GM18870 (cell line): Measurements from ENCODE around the gene TMC6.
"Not testable (repeated sequence)": the region's sequence is repeated elsewhere in the genome, so short reads cannot be mapped to it uniquely, and the experiment has no call there.

ENCODE experiments used
- ATAC-seq: cut with Tn5 transposase; IDR thresholded peaks from one replicate; pipeline ENCODE4 v1.9.1; 2021; ENCODE audit warnings: moderate library complexity; ENCODE audit not compliant: unreplicated experiment

The TMC6 gene

GRCh38 chr17:78128551-78129350 lies at the start of gene TMC6:
Gene TMC6, minus strand, starts transcription at chr17:78128755. Its CDS starts 1,923 bp downstream, at chr17:78126832.
- no peak for ATAC-seq

GRCh38 chr17:78176548-78177025 lies 48.0 kb upstream of the TMC6 start:
- no peak for ATAC-seq

- no peak for ATAC-seq
Observed at GRCh38 chr17:78175643-78175981, 47.1 kb upstream of the TMC6 start.

GRCh38 chr17:78174870-78175642 lies 46.5 kb upstream of the TMC6 start:
- no peak for ATAC-seq

- no peak for ATAC-seq
Observed at GRCh38 chr17:78174346-78174869, 45.9 kb upstream of the TMC6 start.

- ATAC-seq = no peak
Observed at GRCh38 chr17:78173097-78173715, 44.7 kb upstream of the TMC6 start.

- no peak for ATAC-seq
Observed at GRCh38 chr17:78172249-78173051, 43.9 kb upstream of the TMC6 start.

- not testable (repeated sequence) for ATAC-seq
Observed at GRCh38 chr17:78171591-78172248, 43.2 kb upstream of the TMC6 start.

- ATAC-seq = no peak
Observed at GRCh38 chr17:78170692-78171590, 42.4 kb upstream of the TMC6 start.

GRCh38 chr17:78168903-78169793 lies 40.6 kb upstream of the TMC6 start:
- ATAC-seq = no peak

GRCh38 chr17:78168242-78168902 lies 39.8 kb upstream of the TMC6 start, which contains the start of gene SYNGR2:
Gene SYNGR2, plus strand, starts transcription at chr17:78168581. Its CDS starts 36 bp downstream, at chr17:78168617.
- no peak for ATAC-seq

- ATAC-seq = no peak
Observed at GRCh38 chr17:78166416-78166815, 37.9 kb upstream of the TMC6 start.

- ATAC-seq = no peak
Observed at GRCh38 chr17:78164748-78165607, 36.4 kb upstream of the TMC6 start.

- ATAC-seq = no peak
Observed at GRCh38 chr17:78163881-78164747, 35.6 kb upstream of the TMC6 start.

GRCh38 chr17:78159575-78160158 lies 31.1 kb upstream of the TMC6 start:
- ATAC-seq = no peak
